Measurements from ENCODE around the gene MAEA.
"Not testable (repeated sequence)": the region's sequence is repeated elsewhere in the genome, so short reads cannot be mapped to it uniquely, and the experiment has no call there.

The MAEA gene

GRCh38 chr4:1324443-1325175 is 34.9 kb downstream of the MAEA start:
- H3K9ac ChIP-seq (ENCODE audit: low read depth, low read length); H3K36me3 ChIP-seq (ENCODE audit: insufficient read depth, low read length); H3K9me3 ChIP-seq (ENCODE audit: control insufficient read depth, insufficient read depth, low read length); H3K4me1 ChIP-seq (ENCODE audit: insufficient read depth, low read length): not testable (repeated sequence)

- no peaks in the 10 kb centered on the region for H3K4me1 ChIP-seq (ENCODE audit: insufficient read depth, low read length)
- no peaks in the 10 kb centered on the region for H3K9me3 ChIP-seq (ENCODE audit: control insufficient read depth, insufficient read depth, low read length)
- H3K36me3 ChIP-seq (ENCODE audit: insufficient read depth, low read length) = peaks cover 5% of the 10 kb centered on the region; the same call in 1 of the 2 replicates
- no peak overlapping the region for H3K9ac ChIP-seq (ENCODE audit: low read depth, low read length)
Observed at GRCh38 chr4:1325176-1325480, 35.4 kb downstream of the MAEA start.

GRCh38 chr4:1325681-1326635 is 36.3 kb downstream of the MAEA start:
- Histone ChIP-seq H3K9me3 (ENCODE audit: control insufficient read depth, insufficient read depth, low read length) (no peaks in the 10 kb centered on the region), H3K9ac (ENCODE audit: low read depth, low read length) (no peak overlapping the region), H3K36me3 (ENCODE audit: insufficient read depth, low read length) (peaks cover 5% of the 10 kb centered on the region; the same call in 1 of the 2 replicates), H3K4me1 (ENCODE audit: insufficient read depth, low read length) (no peaks in the 10 kb centered on the region)

- peaks cover 5% of the 10 kb centered on the region; the same call in 1 of the 2 replicates for H3K36me3 ChIP-seq (ENCODE audit: insufficient read depth, low read length)
Observed at GRCh38 chr4:1326751-1327525, 37.2 kb downstream of the MAEA start.

GRCh38 chr4:1327526-1328266 is 38.0 kb downstream of the MAEA start:
- no peaks in the 10 kb centered on the region for H3K4me1 ChIP-seq (ENCODE audit: insufficient read depth, low read length)
- H3K36me3 ChIP-seq (ENCODE audit: insufficient read depth, low read length) = 0 out of 2 replicates have a peak, but pooled peaks cover 5% of the 10 kb centered on the region
- H3K9me3 ChIP-seq (ENCODE audit: control insufficient read depth, insufficient read depth, low read length) = no peaks in the 10 kb centered on the region
- no peak overlapping the region for H3K9ac ChIP-seq (ENCODE audit: low read depth, low read length)

More at GRCh38 chr4:1326751-1327525, 37.2 kb downstream of the MAEA start:
- Histone ChIP-seq H3K4me1 (ENCODE audit: insufficient read depth, low read length) (no peaks in the 10 kb centered on the region), H3K9me3 (ENCODE audit: control insufficient read depth, insufficient read depth, low read length) (no peaks in the 10 kb centered on the region), H3K9ac (ENCODE audit: low read depth, low read length) (no peak overlapping the region)

GRCh38 chr4:1328267-1329155 is 38.8 kb downstream of the MAEA start:
- no peaks in the 10 kb centered on the region for H3K9me3 ChIP-seq (ENCODE audit: control insufficient read depth, insufficient read depth, low read length)
- no peak overlapping the region for H3K9ac ChIP-seq (ENCODE audit: low read depth, low read length)
- 0 out of 2 replicates have a peak, but pooled peaks cover 5% of the 10 kb centered on the region for H3K36me3 ChIP-seq (ENCODE audit: insufficient read depth, low read length)
- no peaks in the 10 kb centered on the region for H3K4me1 ChIP-seq (ENCODE audit: insufficient read depth, low read length)

- H3K9ac ChIP-seq (ENCODE audit: low read depth, low read length) = no peak overlapping the region
- H3K9me3 ChIP-seq (ENCODE audit: control insufficient read depth, insufficient read depth, low read length) = no peaks in the 10 kb centered on the region
- H3K36me3 ChIP-seq (ENCODE audit: insufficient read depth, low read length) = peaks cover 7% of the 10 kb centered on the region; the same call in 1 of the 2 replicates
- H3K4me1 ChIP-seq (ENCODE audit: insufficient read depth, low read length) = no peaks in the 10 kb centered on the region
Observed at GRCh38 chr4:1329408-1330371, 40.0 kb downstream of the MAEA start.

GRCh38 chr4:1330761-1331590 is 41.3 kb downstream of the MAEA start:
- no peaks in the 10 kb centered on the region for H3K9me3 ChIP-seq (ENCODE audit: control insufficient read depth, insufficient read depth, low read length)
- peaks cover 13% of the 10 kb centered on the region; the same call in 1 of the 2 replicates for H3K36me3 ChIP-seq (ENCODE audit: insufficient read depth, low read length)
- no peak overlapping the region for H3K9ac ChIP-seq (ENCODE audit: low read depth, low read length)
- H3K4me1 ChIP-seq (ENCODE audit: insufficient read depth, low read length) = no peaks in the 10 kb centered on the region

GRCh38 chr4:1331591-1332353 is 42.1 kb downstream of the MAEA start:
- no peaks in the 10 kb centered on the region for H3K9me3 ChIP-seq (ENCODE audit: control insufficient read depth, insufficient read depth, low read length)
- peaks cover 16% of the 10 kb centered on the region; the same call in 1 of the 2 replicates for H3K36me3 ChIP-seq (ENCODE audit: insufficient read depth, low read length)
- H3K9ac ChIP-seq (ENCODE audit: low read depth, low read length) = no peak overlapping the region
- no peaks in the 10 kb centered on the region for H3K4me1 ChIP-seq (ENCODE audit: insufficient read depth, low read length)

- Histone ChIP-seq H3K36me3 (ENCODE audit: insufficient read depth, low read length) (peaks cover 15% of the 10 kb centered on the region; the same call in 1 of the 2 replicates), H3K9ac (ENCODE audit: low read depth, low read length) (no peak overlapping the region), H3K9me3 (ENCODE audit: control insufficient read depth, insufficient read depth, low read length) (no peaks in the 10 kb centered on the region), H3K4me1 (ENCODE audit: insufficient read depth, low read length) (no peaks in the 10 kb centered on the region)
Observed at GRCh38 chr4:1332686-1333085, 43.0 kb downstream of the MAEA start.

- H3K36me3 ChIP-seq (ENCODE audit: insufficient read depth, low read length) = peaks cover 11% of the 10 kb centered on the region; the same call in 1 of the 2 replicates
- no peaks in the 10 kb centered on the region for H3K4me1 ChIP-seq (ENCODE audit: insufficient read depth, low read length)
- no peak overlapping the region for H3K9ac ChIP-seq (ENCODE audit: low read depth, low read length)
- no peaks in the 10 kb centered on the region for H3K9me3 ChIP-seq (ENCODE audit: control insufficient read depth, insufficient read depth, low read length)
Observed at GRCh38 chr4:1333256-1333655, 43.6 kb downstream of the MAEA start.
